ENCODE results near the gene SCUBE1. TPM values are rescaled to one million over a fixed set of nuclear protein-coding genes. Genes with fewer than 3 reads are reported as not detected.

The SCUBE1 gene
- total and polyA plus RNA-seq, 10 of the 15 experiments (the other 5 are each of a cell fraction or from before 2014, with no cell fraction given), result not detected

DNA sequence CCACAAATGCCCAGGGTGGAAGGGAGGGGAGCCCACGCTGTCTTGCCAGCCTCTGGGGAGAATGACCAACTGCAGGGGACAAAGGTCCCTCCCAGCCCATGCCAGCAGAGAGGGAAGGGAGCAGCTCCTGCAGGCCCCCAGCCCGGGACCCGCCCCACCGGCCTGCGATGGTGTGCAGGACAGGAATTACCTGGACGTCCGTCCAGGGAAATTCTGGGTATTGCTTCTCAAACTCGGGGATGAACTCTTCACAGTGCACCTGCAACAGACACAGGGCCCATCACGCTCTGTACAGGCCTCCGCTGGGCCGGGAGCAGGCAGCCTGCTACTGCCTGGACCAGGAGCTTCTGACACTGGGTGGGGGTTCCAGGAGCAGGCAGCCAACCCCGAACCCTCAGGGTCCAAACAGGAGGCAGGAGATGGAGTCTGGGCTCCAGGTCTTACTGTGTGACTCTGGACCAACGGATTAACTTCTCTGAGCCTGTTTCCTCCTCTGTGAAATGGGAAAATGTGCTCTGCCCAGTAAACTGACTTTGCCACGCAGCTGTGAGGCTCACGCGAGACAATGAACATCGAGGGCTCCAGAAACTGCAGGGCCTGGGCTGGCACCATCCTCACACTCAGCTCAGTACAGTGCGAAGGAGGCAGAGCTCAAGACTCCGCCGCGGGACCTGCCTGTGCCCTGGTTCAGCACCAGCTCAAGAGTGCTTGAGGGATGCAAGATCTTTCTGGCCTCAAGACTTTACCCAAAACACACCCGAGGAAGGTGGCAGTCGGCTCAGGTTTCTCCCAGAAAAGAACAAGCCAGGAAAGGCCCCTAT lies 173.7 kb downstream of the SCUBE1 start (continued):
- TF ChIP-seq, protein P1, sequence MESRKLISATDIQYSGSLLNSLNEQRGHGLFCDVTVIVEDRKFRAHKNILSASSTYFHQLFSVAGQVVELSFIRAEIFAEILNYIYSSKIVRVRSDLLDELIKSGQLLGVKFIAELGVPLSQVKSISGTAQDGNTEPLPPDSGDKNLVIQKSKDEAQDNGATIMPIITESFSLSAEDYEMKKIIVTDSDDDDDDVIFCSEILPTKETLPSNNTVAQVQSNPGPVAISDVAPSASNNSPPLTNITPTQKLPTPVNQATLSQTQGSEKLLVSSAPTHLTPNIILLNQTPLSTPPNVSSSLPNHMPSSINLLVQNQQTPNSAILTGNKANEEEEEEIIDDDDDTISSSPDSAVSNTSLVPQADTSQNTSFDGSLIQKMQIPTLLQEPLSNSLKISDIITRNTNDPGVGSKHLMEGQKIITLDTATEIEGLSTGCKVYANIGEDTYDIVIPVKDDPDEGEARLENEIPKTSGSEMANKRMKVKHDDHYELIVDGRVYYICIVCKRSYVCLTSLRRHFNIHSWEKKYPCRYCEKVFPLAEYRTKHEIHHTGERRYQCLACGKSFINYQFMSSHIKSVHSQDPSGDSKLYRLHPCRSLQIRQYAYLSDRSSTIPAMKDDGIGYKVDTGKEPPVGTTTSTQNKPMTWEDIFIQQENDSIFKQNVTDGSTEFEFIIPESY (IDR thresholded peaks at IDR 0.05), result no peak
- no peak for TF ChIP-seq NFYA (IDR thresholded peaks at IDR 0.05; ENCODE audit: borderline replicate concordance, low read depth, low read length)
- TF ChIP-seq CUX1 (IDR thresholded peaks at IDR 0.05; ENCODE audit: insufficient replicate concordance, low read depth, low read length), result no peak
- TF ChIP-seq DPF2 (IDR thresholded peaks at IDR 0.05), result no peak

Measured in GM12878 (cell line).